HL-60 (cell line): ENCODE data around the gene GRID1.

Experiments
- DNase-seq, 2 experiments: peaks; one replicate each; pipeline ENCODE4 v3.0.0-alpha.2; 2010 to 2020; ENCODE audit warnings: low read depth in 1 of 2, low spot score in 1 of 2
- H3K27ac ChIP-seq: fragments of 250-450 bp; sonication (Bioruptor Pico); replicated peaks from 2 replicates; pipeline ENCODE4 v1.5.1; 2020; ENCODE audit warnings: mild to moderate bottlenecking, moderate library complexity
- H3K27me3 ChIP-seq: fragments of 250-450 bp; sonication (Bioruptor Pico); 2 replicates; pipeline ENCODE4 v1.5.1; 2021; ENCODE audit warnings: mild to moderate bottlenecking, moderate library complexity; ENCODE audit not compliant: insufficient read depth, poor library complexity, severe bottlenecking
- H3K4me3 ChIP-seq: replicated peaks from 2 replicates; pipeline ENCODE4 v1.5.1; 2011; ENCODE audit warnings: mild to moderate bottlenecking, control low read depth, low read length; ENCODE audit not compliant: insufficient read depth
- CTCF ChIP-seq: IDR thresholded peaks from one replicate; pipeline ENCODE4 v1.5.1; 2011; ENCODE audit warnings: low read length, control low read depth, inconsistent platforms; ENCODE audit not compliant: insufficient read depth
- GABPA ChIP-seq: IDR thresholded peaks from 2 replicates; pipeline ENCODE4 v1.6.1; 2012; ENCODE audit warnings: low read depth
- POLR2AphosphoS5 ChIP-seq: IDR thresholded peaks from 2 replicates; pipeline ENCODE4 v1.6.1; 2012; ENCODE audit warnings: low read depth
- REST ChIP-seq: IDR thresholded peaks from 2 replicates; pipeline ENCODE4 v1.6.1; 2012; ENCODE audit warnings: low read depth; ENCODE audit not compliant: insufficient replicate concordance
- SPI1 ChIP-seq: IDR thresholded peaks from 2 replicates; pipeline ENCODE4 v1.6.1; 2012; ENCODE audit warnings: low read depth, mild to moderate bottlenecking, borderline replicate concordance

GRID1 gene

GRCh38 chr10:85787881-85788280 lies 578.7 kb downstream of the GRID1 start:
- Histone ChIP-seq H3K27me3 (no peaks in the 10 kb centered on the region), H3K4me3 (no peak overlapping the region), H3K27ac (no peak overlapping the region)
- no peak for TF ChIP-seq SPI1
- TF ChIP-seq CTCF = no peak
- no peak for TF ChIP-seq GABPA
- no peak for TF ChIP-seq REST
- no peak for TF ChIP-seq POLR2AphosphoS5
- no peak for DNase-seq

GRCh38 chr10:85787393-85787792 lies 579.2 kb downstream of the GRID1 start:
- no peak overlapping the region for H3K4me3 ChIP-seq
- no peak for DNase-seq
- H3K27ac ChIP-seq = no peak overlapping the region
- no peak for TF ChIP-seq CTCF
- TF ChIP-seq POLR2AphosphoS5 = no peak
- TF ChIP-seq GABPA = no peak
- no peak for TF ChIP-seq SPI1
- no peak for TF ChIP-seq REST
- H3K27me3 ChIP-seq = no peaks in the 10 kb centered on the region

GRCh38 chr10:85786401-85786899 lies 580.1 kb downstream of the GRID1 start:
- no peak for TF ChIP-seq REST
- no peak for DNase-seq
- no peak overlapping the region for H3K27ac ChIP-seq
- H3K27me3 ChIP-seq = no peaks in the 10 kb centered on the region
- no peak overlapping the region for H3K4me3 ChIP-seq

- H3K27me3 ChIP-seq = no peaks in the 10 kb centered on the region
These were observed 581.8 kb downstream of the GRID1 start for GRCh38 chr10:85784792-85785191.

More at GRCh38 chr10:85784792-85785191, 581.8 kb downstream of the GRID1 start:
- no peak overlapping the region for H3K4me3 ChIP-seq
- no peak overlapping the region for H3K27ac ChIP-seq
- TF ChIP-seq GABPA = no peak
- DNase-seq = no peak
